Fibroblast of the aortic adventitia (primary cell): ENCODE results near the gene TMEM72. TPM values are rescaled to one million over a fixed set of nuclear protein-coding genes. Genes with fewer than 3 reads are reported as not detected.

Source experiments
- DNase-seq: peaks from one replicate; pipeline ENCODE4 v3.0.0-alpha.2; 2010; ENCODE audit warnings: low read depth
- H3K4me3 ChIP-seq: 2 replicates; pipeline ENCODE4 v1.5.1; 2011; ENCODE audit warnings: low read depth, mild to moderate bottlenecking, control low read depth, low read length, moderate library complexity
- CTCF ChIP-seq: IDR thresholded peaks from 2 replicates; pipeline ENCODE4 v1.5.1; 2011; ENCODE audit warnings: mild to moderate bottlenecking, low read length, control low read depth, inconsistent platforms; ENCODE audit not compliant: insufficient read depth
- total RNA-seq: library from RNA; depleted of rRNA; stranded (reverse); fragments of >200 nt; gene quantifications from 2 replicates; pipeline ENCODE4 v1.2.3, GENCODE V29; 2012; ENCODE audit warnings: low replicate concordance

TMEM72 gene
- total RNA-seq, 1 donor: not detected

- TF ChIP-seq CTCF: no peak
- H3K4me3 ChIP-seq: no peak overlapping the region
- peak; percentile 32 for DNase-seq
Measured at GRCh38 chr10:44908066-44908749, 2.9 kb upstream of the TMEM72 start.

GRCh38 chr10:44908936-44909630, 2.1 kb upstream of the TMEM72 start:
- TF ChIP-seq CTCF: no peak
- no peak for DNase-seq
- no peak overlapping the region for H3K4me3 ChIP-seq

GRCh38 chr10:44909910-44910309, 1.2 kb upstream of the TMEM72 start:
- no peak overlapping the region for H3K4me3 ChIP-seq
- no peak for DNase-seq
- no peak for TF ChIP-seq CTCF

- TF ChIP-seq CTCF: no peak
- no peak for DNase-seq
- no peak overlapping the region for H3K4me3 ChIP-seq
Measured at GRCh38 chr10:44910602-44911001, 535 bp upstream of the TMEM72 start.

GRCh38 chr10:44911951-44912350, 814 bp downstream of the TMEM72 start:
- TF ChIP-seq CTCF: no peak
- DNase-seq: no peak
- no peak overlapping the region for H3K4me3 ChIP-seq

GRCh38 chr10:44913350-44914081, 2.4 kb downstream of the TMEM72 start:
- H3K4me3 ChIP-seq: no peak overlapping the region
- TF ChIP-seq CTCF: no peak
- DNase-seq: no peak
